Natural killer cell (primary cell): ENCODE measurements around the gene SCN7A. TPM values are rescaled to one million over a fixed set of nuclear protein-coding genes. Genes with fewer than 3 reads are reported as not detected.

ENCODE experiments used
- ATAC-seq, 3 donors: fragments of 150-1000 bp in 2 of 3; fragments of 200-7000 bp in 1 of 3; cut with Tn5 transposase; 1 replicate in 1 of 3; 2 replicates in 2 of 3; pipeline ENCODE4 v1.10.0; 2021; ENCODE audit warnings: mild to moderate bottlenecking in 2 of 3, moderate library complexity in 2 of 3
- DNase-seq, 2 donors: peaks; one replicate each; pipeline versions ENCODE4 v3.0.0 to v3.0.0-alpha.2; 2013 to 2021; ENCODE audit warnings: mixed read lengths in 1 of 2
- H3K27ac ChIP-seq: one replicate; pipeline ENCODE4 v1.5.1; 2013; ENCODE audit warnings: mild to moderate bottlenecking, low read length
- H3K27me3 ChIP-seq: one replicate; pipeline ENCODE4 v1.6.1; 2013; ENCODE audit warnings: low read length; ENCODE audit not compliant: control insufficient read depth, insufficient read depth
- H3K36me3 ChIP-seq: one replicate; pipeline ENCODE4 v1.6.1; 2013; ENCODE audit warnings: low read length; ENCODE audit not compliant: control insufficient read depth, insufficient read depth
- H3K4me1 ChIP-seq: one replicate; pipeline ENCODE4 v1.6.1; 2013; ENCODE audit warnings: low read length; ENCODE audit not compliant: control insufficient read depth, insufficient read depth
- H3K4me3 ChIP-seq: one replicate; pipeline ENCODE4 v1.5.1; 2013; ENCODE audit warnings: low read length
- H3K9me3 ChIP-seq: one replicate; pipeline ENCODE4 v1.6.1; 2013; ENCODE audit warnings: low read length; ENCODE audit not compliant: control insufficient read depth, insufficient read depth
- H3K27ac Mint-ChIP-seq, 2 donors: one replicate each; pipeline ENCODE4 v1.8.0; 2022; ENCODE audit warnings: mild to moderate bottlenecking in 2 of 2, mixed read lengths in 2 of 2, moderate library complexity in 1 of 2
- H3K27me3 Mint-ChIP-seq, 2 donors: one replicate each; pipeline ENCODE4 v1.8.0; 2022; ENCODE audit warnings: low read depth in 2 of 2, mixed read lengths in 2 of 2
- H3K36me3 Mint-ChIP-seq: one replicate; pipeline ENCODE4 v1.8.0; 2022; ENCODE audit warnings: mixed read lengths
- H3K4me1 Mint-ChIP-seq, 2 donors: one replicate each; pipeline ENCODE4 v1.8.0; 2022; ENCODE audit warnings: mixed read lengths in 2 of 2
- H3K4me3 Mint-ChIP-seq: one replicate; pipeline ENCODE4 v1.8.0; 2022; ENCODE audit warnings: mild to moderate bottlenecking, moderate library complexity, mixed read lengths
- H3K9me3 Mint-ChIP-seq, 2 donors: one replicate each; pipeline ENCODE4 v1.8.0; 2022; ENCODE audit warnings: mixed read lengths in 2 of 2
- WGBS: methylation state at CpG from one replicate; pipeline ENCODE4 v1.1.7; 2013; ENCODE audit warnings: missing lambda C conversion rate; ENCODE audit not compliant: insufficient coverage; 5-methylcytosine and 5-hydroxymethylcytosine counted together
- intact Hi-C: fragments of 100-400 bp; cut with micrococcal nuclease; formaldehyde crosslinking; loops from one replicate; pipeline ENCODE4 v1.14.2; 2022
- total RNA-seq, 4 donors: library from RNA; stranded (reverse); fragments of 120-200 nt in 1 of 4; gene quantifications; one replicate each; pipeline versions ENCODE4 v1.2.3 to v1.2.4, GENCODE V29; 2013 to 2022
- TF ChIP-seq, protein P1 (sequence below): fragments of 200-600 bp; IDR thresholded peaks from one replicate; pipeline ENCODE4 v1.8.0; 2022; ENCODE audit warnings: antibody characterized with exemption

The SCN7A gene
- total RNA-seq, 3 donors from 2014 or later (not counting 1 experiment from before 2014, with no cell fraction given), result not detected

DNA sequence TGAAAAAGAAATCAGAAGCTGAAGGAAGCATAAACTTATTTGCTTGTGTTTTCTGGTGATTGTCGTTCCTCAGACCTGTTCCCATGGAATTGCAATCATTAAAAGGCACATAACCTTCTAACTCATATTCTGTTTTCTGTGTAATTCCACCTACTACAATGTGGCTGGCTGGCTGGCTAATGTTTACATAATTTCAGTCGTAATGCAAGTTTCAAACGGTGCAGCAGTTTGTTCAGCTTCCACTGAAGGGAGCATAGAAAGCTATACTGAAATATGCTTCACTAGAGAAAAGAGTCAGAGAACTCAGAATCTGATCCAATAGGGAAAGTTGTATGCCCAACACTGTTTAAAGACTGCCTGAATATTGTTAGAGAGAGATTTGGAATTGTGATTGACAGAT is 27.1 kb upstream of the SCN7A start:
- no peaks in the 10 kb centered on the region for H3K4me1 Mint-ChIP-seq
- TF ChIP-seq, protein P1, sequence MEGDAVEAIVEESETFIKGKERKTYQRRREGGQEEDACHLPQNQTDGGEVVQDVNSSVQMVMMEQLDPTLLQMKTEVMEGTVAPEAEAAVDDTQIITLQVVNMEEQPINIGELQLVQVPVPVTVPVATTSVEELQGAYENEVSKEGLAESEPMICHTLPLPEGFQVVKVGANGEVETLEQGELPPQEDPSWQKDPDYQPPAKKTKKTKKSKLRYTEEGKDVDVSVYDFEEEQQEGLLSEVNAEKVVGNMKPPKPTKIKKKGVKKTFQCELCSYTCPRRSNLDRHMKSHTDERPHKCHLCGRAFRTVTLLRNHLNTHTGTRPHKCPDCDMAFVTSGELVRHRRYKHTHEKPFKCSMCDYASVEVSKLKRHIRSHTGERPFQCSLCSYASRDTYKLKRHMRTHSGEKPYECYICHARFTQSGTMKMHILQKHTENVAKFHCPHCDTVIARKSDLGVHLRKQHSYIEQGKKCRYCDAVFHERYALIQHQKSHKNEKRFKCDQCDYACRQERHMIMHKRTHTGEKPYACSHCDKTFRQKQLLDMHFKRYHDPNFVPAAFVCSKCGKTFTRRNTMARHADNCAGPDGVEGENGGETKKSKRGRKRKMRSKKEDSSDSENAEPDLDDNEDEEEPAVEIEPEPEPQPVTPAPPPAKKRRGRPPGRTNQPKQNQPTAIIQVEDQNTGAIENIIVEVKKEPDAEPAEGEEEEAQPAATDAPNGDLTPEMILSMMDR, result no peak
- H3K4me1 ChIP-seq, result no peaks in the 10 kb centered on the region
- no peaks in the 10 kb centered on the region for H3K9me3 ChIP-seq
- no peaks in the 10 kb centered on the region for H3K36me3 Mint-ChIP-seq
- no peak overlapping the region for H3K27ac ChIP-seq
- no peak for DNase-seq
- no peak overlapping the region for H3K4me3 ChIP-seq
- no peaks in the 10 kb centered on the region for H3K9me3 Mint-ChIP-seq
- intact Hi-C loops, result no loop called here
- H3K36me3 ChIP-seq, result no peaks in the 10 kb centered on the region
- WGBS, result 89% methylated on average over 3 of the region's 3 CpGs
- no peak overlapping the region for H3K27ac Mint-ChIP-seq
- no peak for ATAC-seq
- H3K4me3 Mint-ChIP-seq, result no peak overlapping the region
- no peaks in the 10 kb centered on the region for H3K27me3 Mint-ChIP-seq
- H3K27me3 ChIP-seq, result no peaks in the 10 kb centered on the region

DNA sequence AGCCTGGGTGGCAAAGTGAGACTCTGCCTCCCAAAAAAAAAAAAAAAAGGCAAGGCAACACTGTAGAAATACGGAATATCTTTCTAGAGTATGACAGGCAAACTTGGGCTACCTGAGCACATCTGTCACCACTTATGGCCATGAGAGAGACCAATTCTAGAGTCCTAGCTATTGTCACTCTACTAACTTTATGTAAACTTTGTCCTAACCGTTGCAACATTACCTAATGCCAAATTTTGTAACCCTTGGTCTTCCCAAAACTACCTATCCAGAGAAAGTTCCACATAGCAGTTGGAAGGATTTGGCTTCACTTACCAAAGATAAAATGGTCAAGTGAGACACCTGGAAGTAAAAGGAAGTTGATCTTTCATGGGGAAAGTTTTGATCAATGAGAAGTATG is 26.6 kb upstream of the SCN7A start:
- H3K36me3 ChIP-seq, result no peaks in the 10 kb centered on the region
- DNase-seq (no peak), ATAC-seq (no peak)
- Mint-ChIP-seq H3K4me1 (no peaks in the 10 kb centered on the region), H3K9me3 (no peaks in the 10 kb centered on the region), H3K36me3 (no peaks in the 10 kb centered on the region), H3K4me3 (no peak overlapping the region), H3K27me3 (no peaks in the 10 kb centered on the region), H3K27ac (no peak overlapping the region)
- 85% methylated on average over 2 of the region's 2 CpGs for WGBS
- H3K27me3 ChIP-seq, result no peaks in the 10 kb centered on the region
- H3K9me3 ChIP-seq, result no peaks in the 10 kb centered on the region
- H3K4me3 ChIP-seq, result no peak overlapping the region
- H3K27ac ChIP-seq, result no peak overlapping the region
- no peaks in the 10 kb centered on the region for H3K4me1 ChIP-seq
- intact Hi-C loops, result no loop called here
- TF ChIP-seq, protein P1, result no peak

DNA sequence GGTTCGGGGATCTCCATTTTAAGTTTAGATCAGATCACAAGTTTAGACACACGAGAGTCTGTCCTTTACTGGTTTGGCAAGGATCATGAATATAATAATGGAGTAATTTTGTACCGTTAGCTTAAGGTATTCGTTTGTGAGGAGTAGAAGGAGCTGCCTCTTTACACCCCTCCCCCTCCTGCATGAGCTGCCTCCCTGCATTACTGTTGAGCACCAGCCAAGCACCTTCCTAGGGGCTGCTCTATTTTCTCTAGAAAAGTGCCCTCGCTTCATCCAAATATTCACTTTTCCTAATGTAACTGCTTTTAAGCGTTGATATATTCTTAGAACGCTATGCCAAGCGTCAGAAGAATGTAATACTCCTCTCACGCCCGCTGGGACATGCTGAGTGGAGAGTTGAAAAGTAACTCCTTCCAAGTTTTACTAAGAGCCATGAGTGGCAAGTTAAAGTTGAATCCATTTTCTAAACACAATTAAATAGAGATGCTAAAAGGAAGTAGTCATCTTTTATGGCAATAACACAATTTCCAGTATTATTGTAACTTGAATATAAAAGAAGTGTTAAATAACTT is 25.4 kb upstream of the SCN7A start:
- H3K36me3 Mint-ChIP-seq, result no peaks in the 10 kb centered on the region
- no peak overlapping the region for H3K4me3 Mint-ChIP-seq
- H3K27me3 ChIP-seq, result no peaks in the 10 kb centered on the region
- no peak overlapping the region for H3K27ac ChIP-seq
- TF ChIP-seq, protein P1, result no peak
- H3K27me3 Mint-ChIP-seq, result no peaks in the 10 kb centered on the region
- no peaks in the 10 kb centered on the region for H3K9me3 ChIP-seq
- intact Hi-C loops, result no loop called here
- H3K36me3 ChIP-seq, result no peaks in the 10 kb centered on the region
- no peak overlapping the region for H3K4me3 ChIP-seq
- ATAC-seq (no peak), DNase-seq (no peak)
- H3K27ac Mint-ChIP-seq, result no peak overlapping the region
- 84% methylated on average over 8 of the region's 10 CpGs for WGBS
- no peaks in the 10 kb centered on the region for H3K9me3 Mint-ChIP-seq
- H3K4me1 Mint-ChIP-seq, result no peaks in the 10 kb centered on the region
- H3K4me1 ChIP-seq, result no peaks in the 10 kb centered on the region
